GM15510 (cell line): Measurements from ENCODE around the gene GPS2.

ENCODE experiments used
- POLR2A ChIP-seq: IDR thresholded peaks from 3 replicates; pipeline ENCODE4 v1.6.1; 2011; ENCODE audit warnings: borderline replicate concordance; ENCODE audit not compliant: insufficient read length; ENCODE audit errors: extremely low read depth

Gene GPS2

DNA sequence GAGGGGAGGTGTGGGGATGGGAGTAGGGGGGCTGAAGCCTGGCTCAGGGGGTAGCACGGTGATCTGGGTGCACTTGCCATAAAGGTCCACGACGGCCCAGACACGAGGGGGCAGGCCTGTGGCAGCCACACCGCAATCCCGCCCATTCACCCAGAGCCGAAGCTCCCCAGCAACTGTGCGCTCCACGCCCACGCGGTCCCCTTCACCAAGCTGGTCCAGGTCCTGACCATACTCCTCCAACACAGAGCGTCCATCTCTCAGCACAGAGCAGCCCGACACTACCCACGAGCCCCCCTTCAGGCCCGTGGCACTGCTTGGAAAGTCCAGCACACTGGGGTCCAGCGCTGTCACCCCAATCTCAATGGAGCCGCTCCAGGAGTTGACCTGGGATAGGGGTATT is 12.3 kb upstream of the GPS2 start:
- no peak for TF ChIP-seq POLR2A

DNA sequence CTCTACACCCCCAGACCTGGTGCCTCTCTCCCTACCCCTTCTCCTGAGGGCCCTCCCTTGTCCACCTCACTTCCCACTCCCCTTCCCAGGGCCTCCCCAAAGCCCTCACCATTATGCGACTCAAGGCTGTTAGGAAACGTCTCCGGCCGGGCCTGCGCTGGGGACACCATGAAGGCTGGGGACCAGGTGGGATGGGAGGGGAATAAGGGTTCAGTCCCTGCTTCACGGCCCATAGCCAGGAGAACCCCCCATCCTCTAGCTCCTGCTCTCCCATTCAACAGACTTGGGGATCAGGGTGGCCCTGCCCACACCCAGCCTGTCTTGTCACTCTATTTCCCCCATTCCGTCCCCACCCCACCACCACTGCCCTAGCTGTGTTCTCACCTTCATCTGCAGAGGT is 11.9 kb upstream of the GPS2 start:
- no peak for TF ChIP-seq POLR2A

DNA sequence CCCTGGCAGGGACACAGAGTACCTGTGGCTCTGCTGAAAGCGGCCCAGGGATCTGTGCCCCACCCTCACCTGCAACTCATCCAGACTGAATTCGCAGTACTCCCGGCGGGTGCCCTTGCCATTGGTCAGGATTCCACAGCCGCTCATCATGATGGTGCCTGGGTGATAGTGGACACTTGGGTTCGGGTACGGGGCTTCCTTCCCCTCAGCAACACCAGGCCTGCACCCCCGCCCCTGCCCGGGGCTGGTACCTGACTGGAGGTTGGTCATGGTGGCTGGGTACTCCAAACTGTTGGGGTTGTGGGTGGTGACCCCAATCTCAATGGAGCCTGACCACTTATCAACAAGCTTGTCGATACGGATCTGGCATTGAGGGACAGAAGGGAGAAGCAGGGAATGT is 11.0 kb upstream of the GPS2 start:
- TF ChIP-seq POLR2A = no peak

DNA sequence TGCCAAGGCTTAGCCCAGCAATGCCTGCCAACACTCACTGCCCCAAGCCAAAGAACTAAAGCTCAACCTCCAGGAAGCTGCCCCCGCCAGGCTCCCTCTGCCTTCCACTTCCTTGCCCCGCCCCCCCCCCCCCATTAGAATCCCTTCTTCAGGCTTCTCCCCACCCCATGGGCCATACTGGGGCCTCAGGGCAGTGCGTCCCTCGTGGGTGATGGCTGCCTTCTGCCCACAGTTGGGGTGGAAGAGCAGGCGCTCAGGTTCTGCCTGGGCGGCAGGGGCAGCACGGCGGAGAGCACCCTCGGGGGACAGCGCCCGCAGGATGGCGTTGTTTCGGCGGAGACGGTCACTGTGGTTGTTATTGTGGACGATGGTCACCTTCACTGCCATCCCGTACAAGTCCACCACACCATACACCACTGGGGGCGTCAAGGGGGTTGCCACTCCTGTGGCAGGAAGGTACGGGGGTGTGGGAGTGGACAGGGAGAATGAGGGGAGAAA is 9.9 kb upstream of the GPS2 start:
- TF ChIP-seq POLR2A = no peak

DNA sequence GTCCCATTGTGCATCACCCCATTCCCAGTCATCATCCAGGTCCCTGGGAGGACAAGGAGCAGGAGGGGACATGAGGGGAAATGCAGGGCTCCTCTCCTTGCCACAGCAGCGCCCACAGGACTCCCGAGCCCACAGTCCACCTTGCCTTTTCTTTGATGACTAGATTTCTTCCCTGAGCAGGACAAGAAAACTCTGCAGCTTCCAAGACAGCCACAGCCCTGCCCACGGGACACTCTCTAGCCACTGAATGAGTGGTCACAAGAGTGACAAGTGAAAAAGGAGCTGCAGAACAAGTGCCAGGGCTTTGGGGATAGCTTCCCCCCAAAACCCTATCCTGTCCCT is 9.2 kb upstream of the GPS2 start:
- no peak for TF ChIP-seq POLR2A

DNA sequence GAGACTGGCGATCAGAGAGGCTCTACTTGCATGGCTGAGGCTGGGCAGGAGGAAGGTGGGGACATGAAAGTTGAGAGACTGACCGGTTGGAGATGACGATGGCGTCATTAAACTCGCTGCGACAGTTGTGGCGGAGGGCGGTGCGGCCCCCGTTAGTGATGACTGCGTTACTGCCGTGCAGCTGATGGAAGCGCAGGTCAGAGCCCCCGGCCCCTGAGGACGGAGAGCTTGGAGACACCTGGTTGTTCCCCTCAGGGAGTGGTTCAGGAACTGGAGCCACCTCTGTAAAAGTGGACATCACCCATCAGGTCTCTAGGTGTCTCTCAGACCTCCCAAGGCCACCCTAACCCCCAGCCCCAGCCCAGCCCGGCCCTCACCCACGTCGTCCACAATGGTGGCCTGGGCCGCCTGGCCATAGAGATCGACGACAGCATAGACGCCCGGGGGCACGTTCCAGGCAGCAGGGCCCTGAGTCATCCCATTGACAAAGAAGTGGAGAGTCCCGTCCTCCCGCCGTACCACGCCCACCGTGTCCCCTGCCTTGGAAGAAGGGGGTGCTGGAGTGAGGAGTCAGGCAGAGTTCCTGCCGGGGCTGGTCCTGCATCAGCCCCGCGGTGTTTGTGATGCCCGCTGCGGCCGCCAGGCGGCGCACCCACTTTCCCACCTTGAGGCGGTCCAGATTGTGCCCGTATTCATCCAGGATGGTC is 8.7 kb upstream of the GPS2 start:
- TF ChIP-seq POLR2A = no peak

DNA sequence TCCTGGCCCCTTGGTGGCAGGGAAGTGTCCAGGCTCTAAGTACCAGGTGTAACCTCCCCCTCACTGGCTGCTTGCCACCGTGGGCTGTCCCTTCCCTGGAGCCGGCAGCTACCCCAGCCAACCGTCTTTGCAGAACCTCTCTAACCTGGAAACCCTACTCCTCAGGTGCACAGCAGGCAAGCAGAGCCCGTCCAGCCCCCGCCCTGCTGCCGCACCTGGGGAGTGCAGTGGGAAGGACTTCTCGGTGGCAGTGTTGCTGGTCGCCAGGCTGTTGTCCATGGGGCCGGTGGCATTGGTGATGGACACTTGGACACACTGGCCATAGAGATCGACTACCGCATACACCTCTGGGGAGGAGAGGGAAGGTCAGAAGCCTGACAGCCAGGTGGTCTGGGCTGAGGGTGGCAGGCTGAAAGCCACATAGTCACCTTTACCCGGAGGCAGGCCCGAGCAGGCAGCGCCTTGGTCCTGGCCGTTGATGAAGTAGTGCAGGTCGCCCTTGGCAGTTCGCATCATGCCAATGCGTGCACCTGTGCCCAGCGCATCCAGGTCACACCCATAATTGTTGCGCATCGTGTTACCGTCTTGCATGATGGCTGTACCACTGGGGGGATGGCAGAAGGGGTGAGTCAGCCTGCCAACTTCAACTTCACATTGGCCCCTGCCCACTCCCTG is 7.5 kb upstream of the GPS2 start:
- TF ChIP-seq POLR2A = no peak

DNA sequence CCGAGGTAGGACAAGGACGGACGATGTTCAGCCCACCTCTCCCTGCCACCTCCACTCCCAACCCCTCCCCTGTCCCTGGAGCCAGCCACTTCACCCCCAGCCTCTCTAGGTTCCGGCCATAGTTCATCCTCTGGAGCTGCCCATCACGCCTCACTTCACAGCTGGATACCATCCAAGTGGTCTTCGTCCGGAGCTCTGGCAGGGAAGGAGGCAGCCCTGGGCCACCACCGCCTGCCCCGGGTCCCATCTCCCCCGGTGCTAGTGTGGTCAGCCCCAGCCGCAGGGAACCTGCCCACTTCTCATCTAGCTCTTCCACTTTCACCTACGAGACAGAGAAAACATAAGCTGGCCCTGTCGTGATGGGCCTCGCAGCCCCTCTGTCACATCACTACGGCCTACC is 6.3 kb upstream of the GPS2 start:
- no peak for TF ChIP-seq POLR2A

DNA sequence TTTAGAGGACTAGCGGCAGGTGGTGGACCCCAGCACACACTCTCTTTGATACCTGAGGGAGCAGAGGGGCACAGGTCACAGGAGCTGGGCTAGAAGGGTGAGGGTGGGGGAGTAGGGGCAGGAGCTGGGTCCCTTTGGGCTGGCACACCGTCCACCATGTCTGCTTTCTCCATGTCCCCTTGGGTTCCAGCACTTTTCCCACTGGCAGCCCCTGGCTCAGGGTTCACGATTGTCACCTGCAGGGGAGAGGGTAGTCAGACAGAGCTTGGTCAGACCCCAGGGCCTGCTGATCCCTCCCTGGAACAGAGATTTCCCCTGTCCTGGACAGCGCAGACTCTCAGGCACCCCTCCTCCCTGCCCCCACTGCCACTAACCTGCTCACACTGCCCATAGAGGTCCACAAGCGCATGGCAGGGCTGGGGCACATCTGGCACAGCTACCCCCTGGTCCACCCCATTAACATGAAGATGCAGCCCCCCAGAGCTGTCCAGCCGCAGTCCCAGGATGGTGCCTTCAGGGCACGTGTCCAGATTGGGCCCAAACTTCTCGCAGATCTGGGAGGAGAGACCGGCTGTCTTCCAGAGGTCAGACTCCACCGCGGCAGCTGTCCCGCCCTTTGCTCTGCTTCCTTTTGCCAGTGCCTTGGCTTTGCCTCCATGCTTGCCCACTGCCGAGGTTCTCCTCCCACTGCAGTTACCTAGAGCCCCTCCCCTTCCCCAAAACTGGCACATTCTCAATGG is 3.1 kb upstream of the GPS2 start:
- TF ChIP-seq POLR2A = no peak

DNA sequence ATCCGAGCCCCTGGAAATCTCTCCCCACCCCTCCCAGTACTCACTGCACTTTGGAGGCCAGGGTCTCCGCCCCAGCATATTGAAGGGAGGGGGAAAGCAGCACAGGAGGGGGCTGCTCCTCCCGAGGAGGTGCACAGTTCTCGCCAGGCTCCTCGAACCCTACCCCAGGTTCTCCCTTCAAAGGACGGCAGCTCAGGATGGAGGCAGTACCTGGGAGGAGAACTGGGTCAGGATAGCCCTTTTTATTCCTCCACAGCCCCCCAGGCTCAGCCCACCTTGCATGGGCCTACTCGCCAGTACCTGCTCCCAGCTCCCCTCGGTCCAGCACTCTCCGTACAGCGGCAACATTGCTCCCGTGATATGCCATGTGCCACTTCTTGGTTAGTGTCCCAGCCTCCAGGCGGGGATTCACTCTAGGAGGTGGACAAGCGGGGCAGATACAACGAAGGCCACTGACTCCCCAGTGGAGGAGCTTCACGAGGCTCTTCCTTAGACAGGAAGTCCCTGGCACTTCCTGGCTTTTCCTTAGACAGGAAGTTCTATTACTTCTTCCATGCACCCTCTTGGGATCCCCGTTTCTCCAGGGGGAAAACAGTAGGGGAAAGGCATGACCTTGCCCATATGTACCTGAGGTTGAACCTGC is 2.1 kb upstream of the GPS2 start:
- no peak for TF ChIP-seq POLR2A

DNA sequence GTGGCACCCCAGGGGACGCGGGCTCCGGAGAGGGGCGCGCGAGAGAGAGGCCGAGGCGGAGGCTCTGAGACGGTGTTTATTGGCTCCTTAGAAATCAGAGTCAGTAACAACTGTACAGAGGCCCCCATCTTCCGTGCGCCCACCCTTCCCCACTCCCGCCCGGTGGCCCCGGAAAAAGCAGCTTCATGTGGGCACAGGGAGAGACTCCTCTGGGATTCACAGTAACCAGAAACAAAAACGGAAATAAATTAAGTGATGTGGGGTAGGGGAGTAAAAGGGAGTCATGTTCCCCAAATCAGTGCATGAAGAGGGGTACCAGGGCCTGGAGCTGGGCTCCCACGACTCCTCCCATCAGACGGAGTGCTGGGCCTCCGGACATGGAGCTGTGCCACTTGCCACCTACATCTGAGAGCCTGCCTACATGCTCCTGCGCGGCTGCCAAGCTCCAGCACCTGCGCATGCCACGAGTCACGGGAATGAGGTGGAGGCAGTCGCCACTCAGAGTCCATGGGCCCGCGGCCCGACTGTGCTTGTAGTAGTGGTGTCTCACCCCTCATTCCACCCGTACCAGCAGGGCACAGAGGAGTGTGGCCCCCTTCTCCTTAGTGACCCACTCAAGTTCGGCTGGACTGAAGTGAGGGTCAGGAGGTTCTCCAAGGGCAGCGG is 543 bp upstream of the GPS2 start:
- TF ChIP-seq POLR2A = no peak

DNA sequence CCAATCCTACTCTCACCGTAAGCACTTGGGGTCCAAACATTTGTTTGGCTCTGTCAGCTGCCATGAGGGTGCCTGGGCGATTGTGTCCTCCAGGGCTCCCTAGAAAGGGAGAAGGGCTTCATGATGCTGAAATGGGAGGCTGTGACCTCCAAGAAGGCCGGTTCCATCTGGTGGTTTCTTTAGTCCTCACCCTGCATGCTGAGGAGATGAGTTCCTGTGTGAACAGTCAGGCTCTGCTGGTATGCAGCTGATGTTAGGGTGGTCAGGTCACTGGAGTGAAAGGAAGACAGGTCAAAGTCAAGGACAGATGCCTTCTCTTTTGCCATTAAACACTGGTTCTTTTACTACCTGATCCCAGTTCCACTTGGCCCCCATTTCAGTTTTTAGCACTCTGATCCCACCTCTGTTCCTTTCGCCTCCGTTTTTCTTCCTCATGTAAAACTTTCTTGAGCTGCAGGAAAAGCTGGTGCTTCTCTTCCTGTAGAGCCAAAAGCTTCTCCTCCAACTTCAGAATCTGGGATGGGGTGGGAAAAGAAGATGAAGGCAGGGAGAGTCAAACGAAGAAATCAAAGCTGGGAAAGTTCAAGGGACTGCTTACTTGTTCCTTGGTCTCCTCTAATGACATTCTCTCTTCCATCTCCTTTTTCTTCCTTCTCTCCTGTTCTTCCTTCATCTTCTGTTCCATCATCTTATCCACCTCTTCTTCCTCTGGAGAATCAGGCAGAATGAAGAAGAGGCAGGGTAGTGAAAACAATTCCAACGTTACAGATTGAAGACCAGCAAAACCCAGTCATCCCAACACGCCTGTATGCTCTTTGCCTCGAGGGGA is 1.1 kb downstream of the GPS2 start:
- TF ChIP-seq POLR2A = no peak

DNA sequence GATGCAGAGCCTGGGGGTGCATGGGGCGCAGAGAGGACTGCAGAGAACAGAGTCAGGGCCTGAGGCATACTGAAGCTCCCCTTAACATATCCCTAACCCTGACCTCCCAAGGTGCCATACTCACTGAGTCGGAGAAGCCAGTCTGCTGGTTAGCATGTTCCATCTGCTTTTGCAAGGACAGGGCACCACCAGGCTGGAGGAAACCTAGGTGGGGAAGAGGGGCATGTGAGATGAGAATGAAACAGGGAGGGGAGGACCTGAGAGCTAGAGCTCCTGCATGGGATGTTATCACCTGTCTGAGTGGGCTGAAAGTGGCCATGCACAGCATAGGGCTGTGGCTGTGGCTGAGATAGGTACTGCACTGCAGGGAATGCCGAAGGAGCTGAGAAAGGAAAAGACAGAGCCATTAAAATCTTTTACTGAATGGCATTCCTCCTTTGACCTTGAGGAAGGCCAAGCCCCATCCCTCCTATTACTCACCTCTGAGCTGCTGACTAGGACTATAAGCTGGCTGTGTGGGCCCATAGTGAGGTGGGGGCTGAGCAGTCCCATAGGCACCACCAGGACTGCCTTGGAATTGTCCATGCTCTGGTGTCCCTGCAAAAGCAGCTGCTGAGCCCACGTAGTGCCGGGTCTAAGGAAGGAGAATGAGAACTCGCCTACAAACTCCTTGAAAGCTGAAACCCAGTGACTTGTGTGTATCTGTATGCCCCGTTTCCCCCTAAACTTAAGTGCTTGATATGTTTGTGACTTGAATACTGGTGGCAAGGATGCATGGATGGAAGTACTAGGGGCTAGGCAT is 1.9 kb downstream of the GPS2 start:
- TF ChIP-seq POLR2A = peak; percentile 31
